BJ (cell line): Measurements from ENCODE around the gene MRM2. TPM values are rescaled to one million over a fixed set of nuclear protein-coding genes. Genes with fewer than 3 reads are reported as not detected.

Experiments
- CTCF ChIA-PET: fragments of 350-600 bp; formaldehyde crosslinking; extraction: SDS; loops from one replicate; lab custom pipeline; 2021; ENCODE audit warnings: antibody characterized with exemption, inconsistent platforms; lab: Yijun Ruan, JAX
- POLR2A ChIA-PET: fragments of 300-600 bp; sonication (Branson Sonifier 250); formaldehyde crosslinking; extraction: SDS; loops from one replicate; lab custom pipeline; 2021; ENCODE audit warnings: antibody characterized with exemption; lab: Charles Lee
- DNase-seq: peaks from one replicate; pipeline ENCODE4 v3.0.0-alpha.2; 2011; ENCODE audit warnings: low read depth
- H3K27me3 ChIP-seq: 2 replicates; pipeline ENCODE4 v1.6.0; 2011; ENCODE audit warnings: low read length; ENCODE audit not compliant: control insufficient read depth, insufficient read depth
- H3K36me3 ChIP-seq: 2 replicates; pipeline ENCODE4 v1.5.1; 2011; ENCODE audit warnings: low read length; ENCODE audit not compliant: control insufficient read depth, insufficient read depth
- H3K4me3 ChIP-seq: 2 replicates; pipeline ENCODE4 v1.5.1; 2011; ENCODE audit warnings: low read depth, mild to moderate bottlenecking, control low read depth, low read length
- CTCF ChIP-seq: IDR thresholded peaks from 2 replicates; pipeline ENCODE4 v1.5.1; 2011; ENCODE audit warnings: low read depth, mild to moderate bottlenecking, control low read depth, inconsistent platforms, low read length, moderate library complexity; ENCODE audit not compliant: insufficient read depth
- polyA plus RNA-seq: library from polyadenylated mRNA; depleted of rRNA; stranded (reverse); fragments of >200 nt; gene quantifications from 2 replicates; pipeline ENCODE4 v1.2.3, GENCODE V29; 2011

The MRM2 gene
- polyA plus RNA-seq, 1 experiment: 27.3 TPM

- H3K27me3 ChIP-seq: no peaks in the 10 kb centered on the region
- no peak overlapping the region for H3K4me3 ChIP-seq
- peaks cover 6% of the 10 kb centered on the region for H3K36me3 ChIP-seq
- no peak for TF ChIP-seq CTCF
- CTCF ChIA-PET: interaction anchor here (0.9 to 2.2 kb wide), 5 partner anchors 8 to 625 kb away, joined by 3 to 6 read pairs (median 3); no protein-coding TSS in a partner anchor
- no peak for DNase-seq
- POLR2A ChIA-PET: no interaction called here
These were observed 38.2 kb downstream of the MRM2 start for GRCh38 chr7:2203766-2204300.

GRCh38 chr7:2202901-2203765 is 38.9 kb downstream of the MRM2 start:
- no peak for TF ChIP-seq CTCF
- Histone ChIP-seq H3K27me3 (no peaks in the 10 kb centered on the region), H3K4me3 (no peak overlapping the region), H3K36me3 (peaks cover 10% of the 10 kb centered on the region)
- ChIA-PET CTCF (interaction anchor here (0.9 to 2.2 kb wide), 5 partner anchors 7 to 624 kb away, joined by 3 to 6 read pairs (median 3); no protein-coding TSS in a partner anchor), POLR2A (no interaction called here)
- DNase-seq: no peak

GRCh38 chr7:2202361-2202761 is 39.6 kb downstream of the MRM2 start:
- Histone ChIP-seq H3K4me3 (no peak overlapping the region), H3K27me3 (no peaks in the 10 kb centered on the region), H3K36me3 (peaks cover 9% of the 10 kb centered on the region)
- POLR2A ChIA-PET: no interaction called here
- CTCF ChIA-PET: no interaction called here
- TF ChIP-seq CTCF: no peak
- no peak for DNase-seq

- Histone ChIP-seq H3K36me3 (peaks cover 7% of the 10 kb centered on the region), H3K27me3 (no peaks in the 10 kb centered on the region), H3K4me3 (no peak overlapping the region)
- POLR2A ChIA-PET: no interaction called here
- DNase-seq: no peak
- TF ChIP-seq CTCF: no peak
- CTCF ChIA-PET: interaction anchor here (0.6 kb wide), 1 partner anchor 155 kb away, joined by 4 read pairs; no protein-coding TSS in a partner anchor
These were observed 40.2 kb downstream of the MRM2 start for GRCh38 chr7:2201686-2202360.

- no peak for DNase-seq
- Histone ChIP-seq H3K4me3 (no peak overlapping the region), H3K27me3 (no peaks in the 10 kb centered on the region), H3K36me3 (peaks cover 10% of the 10 kb centered on the region)
- ChIA-PET POLR2A (no interaction called here), CTCF (interaction anchor here (0.6 to 0.7 kb wide), 2 partner anchors 15 to 155 kb away, joined by 3 to 4 read pairs; no protein-coding TSS in a partner anchor)
- TF ChIP-seq CTCF: no peak
These were observed 40.9 kb downstream of the MRM2 start for GRCh38 chr7:2201128-2201527.
